ENCODE results near the gene TMC7. TPM values are rescaled to one million over a fixed set of nuclear protein-coding genes. Genes with fewer than 3 reads are reported as not detected.

Gene TMC7
- total and polyA plus RNA-seq, 2 experiments from 2014 or later, result 1.7 to 2.4 TPM

GRCh38 chr16:19110537-19111360, 127.0 kb downstream of the TMC7 start:
- Histone ChIP-seq H3K27ac (ENCODE audit: low read depth) (no peak overlapping the region), H3K4me1 (ENCODE audit: insufficient read depth) (no peaks in the 10 kb centered on the region; the same call in 1 of the 2 replicates), H3K79me2 (replicated peaks; ENCODE audit: insufficient read depth) (no peaks in the 10 kb centered on the region), H3K27me3 (ENCODE audit: insufficient read depth) (peaks cover 35% of the 10 kb centered on the region), H3K4me2 (no peak overlapping the region), H3K36me3 (ENCODE audit: insufficient read depth) (no peaks in the 10 kb centered on the region), H3K9me2 (ENCODE audit: insufficient read depth) (no peaks in the 10 kb centered on the region), H4K20me1 (replicated peaks; ENCODE audit: insufficient read depth) (no peaks in the 10 kb centered on the region), H2AFZ (no peak overlapping the region), H3K4me3 (no peak overlapping the region), H3F3A (replicated peaks; ENCODE audit: low read depth) (no peaks in the 10 kb centered on the region)
- DNase-seq (ENCODE audit: low spot score) (no peak), ATAC-seq (no peak)
- Mint-ChIP-seq H3K4me1 (peaks cover 13% of the 10 kb centered on the region), H3K9me3 (no peaks in the 10 kb centered on the region), H3K27me3 (ENCODE audit: insufficient read depth, low read depth, poor library complexity) (peaks cover 28% of the 10 kb centered on the region), H3K36me3 (ENCODE audit: low read depth) (no peaks in the 10 kb centered on the region), H3K27ac (no peak overlapping the region), H3K4me3 (no peak overlapping the region)
- TF ChIP-seq ZNF462 (CRISPR knock-in tag; IDR thresholded peaks at IDR 0.05) (no peak), JUNB (IDR thresholded peaks at IDR 0.05; ENCODE audit: unreplicated experiment) (no peak), CTCF (conservative IDR thresholded peaks at IDR 0.05; ENCODE audit: low read depth in 2 of 2) (no peak), POLR2AphosphoS5 (IDR thresholded peaks at IDR 0.05; ENCODE audit: low read depth) (no peak), STAT1 (IDR thresholded peaks at IDR 0.05; ENCODE audit: unreplicated experiment) (no peak)

Measured in GM23338 (cell line).